GM19328 (cell line): ENCODE measurements around the gene PDE6C.
A peak's percentile ranks its signal among the peaks of the same experiment; 100 is the strongest.

Experiments
- ATAC-seq: cut with Tn5 transposase; IDR thresholded peaks from one replicate; pipeline ENCODE4 v1.9.1; 2021; ENCODE audit warnings: mild to moderate bottlenecking, moderate library complexity; ENCODE audit not compliant: unreplicated experiment

Gene PDE6C

GRCh38 chr10:93701866-93702209 lies 89.5 kb downstream of the PDE6C start:
- peak; percentile 15 for ATAC-seq

GRCh38 chr10:93702210-93703001 lies 90.1 kb downstream of the PDE6C start, which contains the start of gene FRA10AC1:
FRA10AC1 (minus strand) TSS chr10:93702592; CDS start chr10:93700106, 2,486 bp downstream.
- ATAC-seq = peak; percentile 81

GRCh38 chr10:93703066-93703465 lies 90.7 kb downstream of the PDE6C start:
- ATAC-seq = no peak

- ATAC-seq = no peak
Measured at GRCh38 chr10:93703841-93704240, 91.5 kb downstream of the PDE6C start.

GRCh38 chr10:93704451-93704850 lies 92.1 kb downstream of the PDE6C start:
- ATAC-seq = no peak

GRCh38 chr10:93707623-93708022 lies 95.3 kb downstream of the PDE6C start:
- no peak for ATAC-seq

- no peak for ATAC-seq
Measured at GRCh38 chr10:93710333-93710909, 98.1 kb downstream of the PDE6C start.

- no peak for ATAC-seq
Measured at GRCh38 chr10:93711891-93712290, 99.6 kb downstream of the PDE6C start.

GRCh38 chr10:93712593-93712992 lies 100.3 kb downstream of the PDE6C start:
- no peak for ATAC-seq

- peak; percentile 63 for ATAC-seq
Measured at GRCh38 chr10:93715345-93715744, 103.0 kb downstream of the PDE6C start.
